Measurements from ENCODE around the gene FBXL16. TPM values are rescaled to one million over a fixed set of nuclear protein-coding genes. Genes with fewer than 3 reads are reported as not detected.

Gene FBXL16
- total and polyA plus RNA-seq, 5 donors from 2014 or later = 8.5 to 18.6 (median 9.6) TPM

DNA sequence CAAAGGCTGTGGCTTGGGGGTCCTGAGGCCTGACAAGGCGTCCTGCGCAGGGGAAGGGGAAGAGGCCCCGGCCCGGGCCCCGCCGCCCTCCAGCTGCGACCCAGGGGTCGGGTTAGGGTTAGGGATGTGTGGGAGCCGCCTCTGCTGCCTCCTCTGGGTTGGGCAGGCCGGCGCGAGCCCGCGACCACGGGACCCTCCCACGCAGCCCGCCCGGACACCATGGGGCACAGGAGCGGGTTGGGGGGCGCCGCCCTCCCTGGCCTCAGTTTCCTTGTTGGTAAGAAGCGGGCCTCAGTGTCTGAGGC, 34.8 kb upstream of the FBXL16 start:
- peak overlapping the region in 2 of 3 donors; percentile 43 to 67 for H3K27ac Mint-ChIP-seq
- no peaks in the 10 kb centered on the region for H3K27me3 Mint-ChIP-seq
- peaks cover 6% of the 10 kb centered on the region for H3K36me3 Mint-ChIP-seq
- ATAC-seq (ENCODE audit: low read depth in 2 of 2) (no peak), DNase-seq (no peak)
- no peaks in the 10 kb centered on the region for H3K9me3 ChIP-seq (ENCODE audit: control insufficient read depth in 2 of 2, low read length in 2 of 2)
- H3K4me1 ChIP-seq (ENCODE audit: control insufficient read depth, insufficient read depth, low read length, poor library complexity, severe bottlenecking) = peaks cover 16% of the 10 kb centered on the region
- H3K4me3 ChIP-seq (ENCODE audit: low read depth, low read length) = peak overlapping the region; percentile 18
- peak overlapping the region; percentile 79 to 92 (median 84) for H3K4me3 Mint-ChIP-seq
- peaks cover 0 to 21% (median 0%) of the 10 kb centered on the region in 4 donors for H3K4me1 Mint-ChIP-seq
- H3K9me3 Mint-ChIP-seq = peaks cover 0 to 2% (median 0%) of the 10 kb centered on the region in 7 donors
- peak overlapping the region; percentile 77 for H3K27ac ChIP-seq (ENCODE audit: insufficient read depth, low read length, poor library complexity, severe bottlenecking)
- peaks cover 11% of the 10 kb centered on the region for H3K36me3 ChIP-seq (ENCODE audit: control insufficient read depth, insufficient read depth, low read length)
- H3K27me3 ChIP-seq (ENCODE audit: control insufficient read depth, insufficient read depth, low read length) = no peaks in the 10 kb centered on the region

DNA sequence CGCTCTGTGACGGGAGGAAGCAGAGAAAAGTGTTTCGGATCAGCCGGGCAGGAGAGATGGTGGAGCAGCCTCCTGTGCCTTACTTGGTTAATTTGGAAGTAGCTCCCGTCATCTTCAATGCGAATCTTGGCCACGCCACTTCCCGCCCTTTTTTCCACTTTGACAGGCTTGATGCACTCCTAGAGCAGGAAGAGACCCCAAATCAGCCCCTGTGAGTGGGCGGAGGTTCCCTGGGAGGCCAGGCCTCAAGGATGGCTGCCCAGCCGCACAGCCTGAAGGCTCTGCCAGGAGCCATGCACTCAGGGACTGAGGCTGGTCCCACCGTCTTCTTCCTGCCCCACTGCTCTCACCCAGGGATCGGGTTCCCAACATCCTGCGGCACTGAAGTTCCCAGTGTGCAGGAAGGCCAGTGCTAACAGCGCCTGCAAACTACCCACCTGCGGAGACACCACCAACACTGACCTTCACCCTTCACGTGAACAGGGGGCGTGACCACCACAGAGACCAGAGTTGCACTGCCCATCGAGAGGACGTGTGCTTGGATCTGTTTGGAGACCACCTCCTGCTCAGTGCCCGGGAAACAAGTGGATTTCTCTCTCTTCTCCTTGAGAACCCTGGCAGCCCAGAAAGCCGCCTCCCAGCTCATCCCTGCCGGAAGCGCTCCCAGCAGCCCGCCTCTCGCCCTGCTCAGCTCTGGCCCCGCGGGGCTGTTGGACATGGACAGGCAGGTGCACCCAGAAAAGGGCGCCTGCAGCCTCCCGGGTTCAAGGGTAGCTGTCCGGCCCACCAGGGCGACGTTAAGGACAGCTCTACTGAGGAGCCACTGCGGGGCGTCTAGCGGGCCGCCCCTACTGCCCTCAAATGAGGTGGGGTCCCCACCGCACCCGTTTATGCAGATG, 34.2 kb upstream of the FBXL16 start:
- Histone ChIP-seq H3K4me1 (ENCODE audit: control insufficient read depth, insufficient read depth, low read length, poor library complexity, severe bottlenecking) (peaks cover 16% of the 10 kb centered on the region), H3K9me3 (ENCODE audit: control insufficient read depth in 2 of 2, low read length in 2 of 2) (no peaks in the 10 kb centered on the region), H3K27me3 (ENCODE audit: control insufficient read depth, insufficient read depth, low read length) (no peaks in the 10 kb centered on the region), H3K4me3 (ENCODE audit: low read depth, low read length) (no peak overlapping the region), H3K27ac (ENCODE audit: insufficient read depth, low read length, poor library complexity, severe bottlenecking) (no peak overlapping the region), H3K36me3 (ENCODE audit: control insufficient read depth, insufficient read depth, low read length) (peaks cover 11% of the 10 kb centered on the region)
- DNase-seq (no peak), ATAC-seq (ENCODE audit: low read depth in 2 of 2) (no peak)
- H3K9me3 Mint-ChIP-seq = peaks cover 0 to 2% (median 0%) of the 10 kb centered on the region in 7 donors
- H3K27me3 Mint-ChIP-seq = no peaks in the 10 kb centered on the region
- H3K4me3 Mint-ChIP-seq = peak overlapping the region; percentile 77 to 84 (median 80)
- no peak overlapping the region for H3K27ac Mint-ChIP-seq
- peaks cover 0 to 21% (median 1%) of the 10 kb centered on the region in 4 donors for H3K4me1 Mint-ChIP-seq
- H3K36me3 Mint-ChIP-seq = peaks cover 8% of the 10 kb centered on the region

DNA sequence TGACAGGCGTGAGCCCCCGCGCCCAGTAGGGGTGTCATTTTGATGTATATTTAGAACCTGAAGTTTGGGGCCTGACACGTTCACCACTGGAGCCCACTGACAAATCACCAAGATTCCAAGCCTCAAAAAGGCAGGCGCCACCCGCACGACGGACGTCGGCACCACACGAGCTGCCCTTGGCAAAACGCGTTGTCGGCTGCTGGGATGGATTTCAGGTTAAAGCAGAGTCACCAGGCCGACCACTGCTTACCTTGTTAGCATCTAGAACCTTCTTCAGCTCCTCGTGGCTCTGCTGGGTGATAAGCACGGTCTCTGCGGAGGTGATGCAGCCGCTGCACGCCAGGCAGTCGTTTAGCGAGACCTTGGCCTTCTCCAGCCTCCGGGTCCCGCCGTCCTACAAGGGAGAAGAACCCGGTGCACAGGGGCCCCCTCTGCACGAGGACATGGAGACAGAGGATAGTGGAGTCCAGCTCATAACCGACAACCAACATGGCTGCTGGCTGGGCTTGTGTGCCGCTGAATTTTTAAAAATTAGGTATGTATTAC, 31.4 kb upstream of the FBXL16 start:
- no peak for DNase-seq
- peaks cover 16% of the 10 kb centered on the region for H3K4me1 ChIP-seq (ENCODE audit: control insufficient read depth, insufficient read depth, low read length, poor library complexity, severe bottlenecking)
- H3K36me3 ChIP-seq (ENCODE audit: control insufficient read depth, insufficient read depth, low read length) = peaks cover 20% of the 10 kb centered on the region
- Mint-ChIP-seq H3K27ac (no peak overlapping the region), H3K4me3 (peak overlapping the region in 2 of 4 donors; percentile 32 to 54), H3K27me3 (no peaks in the 10 kb centered on the region), H3K4me1 (peaks cover 0 to 21% (median 1%) of the 10 kb centered on the region in 4 donors), H3K36me3 (peaks cover 8% of the 10 kb centered on the region), H3K9me3 (no peaks in the 10 kb centered on the region)
- H3K4me3 ChIP-seq (ENCODE audit: low read depth, low read length) = no peak overlapping the region
- ATAC-seq (ENCODE audit: low read depth in 2 of 2) = no peak
- no peaks in the 10 kb centered on the region for H3K9me3 ChIP-seq (ENCODE audit: control insufficient read depth in 2 of 2, low read length in 2 of 2)
- no peak overlapping the region for H3K27ac ChIP-seq (ENCODE audit: insufficient read depth, low read length, poor library complexity, severe bottlenecking)
- no peaks in the 10 kb centered on the region for H3K27me3 ChIP-seq (ENCODE audit: control insufficient read depth, insufficient read depth, low read length)

DNA sequence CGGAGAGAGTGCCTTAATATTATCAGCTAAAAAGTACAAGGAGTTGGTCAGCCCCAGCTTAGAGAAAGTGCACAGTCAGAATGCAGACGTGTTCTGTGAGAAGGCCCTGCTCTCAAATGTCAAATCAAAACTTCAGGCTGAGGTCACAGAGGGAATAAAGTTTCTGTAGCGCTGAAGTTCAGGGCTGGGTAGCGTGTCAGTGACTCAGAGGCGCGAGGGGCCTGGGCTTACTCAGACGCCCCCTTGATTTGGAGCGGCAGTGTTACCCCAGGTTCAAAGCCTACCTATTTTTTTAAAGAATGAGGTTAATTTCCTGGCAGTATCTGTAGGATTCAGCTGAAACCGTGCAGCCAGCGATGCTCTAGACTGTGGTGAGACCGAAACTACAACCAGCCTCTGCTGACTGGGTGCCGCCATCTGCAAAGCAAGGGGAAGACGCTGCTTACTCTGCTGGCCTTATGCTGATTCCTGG, 30.4 kb upstream of the FBXL16 start:
- no peak for ATAC-seq (ENCODE audit: low read depth in 2 of 2)
- H3K4me3 Mint-ChIP-seq = peak overlapping the region in 2 of 4 donors; percentile 26 to 75
- peaks cover 20% of the 10 kb centered on the region for H3K36me3 ChIP-seq (ENCODE audit: control insufficient read depth, insufficient read depth, low read length)
- no peaks in the 10 kb centered on the region for H3K27me3 ChIP-seq (ENCODE audit: control insufficient read depth, insufficient read depth, low read length)
- H3K27ac ChIP-seq (ENCODE audit: insufficient read depth, low read length, poor library complexity, severe bottlenecking) = no peak overlapping the region
- peaks cover 0 to 18% (median 1%) of the 10 kb centered on the region in 4 donors for H3K4me1 Mint-ChIP-seq
- peaks cover 8% of the 10 kb centered on the region for H3K36me3 Mint-ChIP-seq
- H3K27ac Mint-ChIP-seq = no peak overlapping the region
- H3K9me3 Mint-ChIP-seq = no peaks in the 10 kb centered on the region
- peak in 1 of 3 donors; percentile 60 for DNase-seq
- H3K27me3 Mint-ChIP-seq = no peaks in the 10 kb centered on the region
- peaks cover 12% of the 10 kb centered on the region for H3K4me1 ChIP-seq (ENCODE audit: control insufficient read depth, insufficient read depth, low read length, poor library complexity, severe bottlenecking)
- no peaks in the 10 kb centered on the region for H3K9me3 ChIP-seq (ENCODE audit: control insufficient read depth in 2 of 2, low read length in 2 of 2)
- no peak overlapping the region for H3K4me3 ChIP-seq (ENCODE audit: low read depth, low read length)

DNA sequence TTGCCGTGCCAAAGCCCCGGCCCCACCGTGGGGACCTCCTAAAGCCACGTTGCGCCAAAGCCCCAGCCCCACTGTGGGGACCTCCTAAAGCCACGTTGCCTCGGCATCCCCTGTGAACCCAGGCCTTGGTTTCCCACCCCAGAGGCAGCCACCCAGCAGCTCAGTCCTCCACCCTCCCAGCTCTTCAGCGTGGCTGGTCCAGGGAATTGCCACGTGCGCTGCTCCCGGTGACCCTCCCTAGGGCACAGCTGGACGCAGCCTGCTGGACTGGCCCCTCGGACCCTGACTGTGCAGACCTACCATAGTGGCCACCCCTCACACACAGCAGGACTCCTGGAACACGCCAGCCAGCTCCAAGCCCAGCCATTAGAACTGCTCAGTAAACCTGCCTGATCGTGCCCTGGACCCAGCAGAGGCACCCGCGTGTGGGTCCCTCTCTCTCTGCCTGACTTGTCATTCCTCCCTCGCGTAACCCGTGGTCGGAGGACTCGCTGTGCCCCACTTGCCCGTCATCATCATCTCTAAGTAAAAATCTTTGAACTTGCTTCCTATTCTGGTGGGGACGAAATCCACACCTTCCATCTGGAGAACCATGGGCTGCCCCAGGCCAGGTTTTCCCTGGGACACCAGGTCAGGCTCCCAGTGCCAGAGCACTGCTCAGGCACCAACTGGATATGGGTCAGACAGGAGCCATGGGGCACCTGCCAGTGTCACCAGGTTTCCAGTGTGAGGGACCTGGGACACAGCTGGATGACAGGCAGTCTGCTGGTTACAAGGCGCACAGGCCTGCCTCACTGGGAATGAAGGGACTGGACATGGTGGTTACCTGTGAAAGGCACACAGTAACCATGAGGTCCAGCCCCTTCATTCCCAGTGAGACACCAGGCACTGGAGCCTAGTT, 29.6 kb upstream of the FBXL16 start:
- peaks cover 0 to 18% (median 1%) of the 10 kb centered on the region in 4 donors for H3K4me1 Mint-ChIP-seq
- no peak for DNase-seq
- no peaks in the 10 kb centered on the region for H3K9me3 Mint-ChIP-seq
- H3K9me3 ChIP-seq (ENCODE audit: control insufficient read depth in 2 of 2, low read length in 2 of 2) = no peaks in the 10 kb centered on the region
- peak overlapping the region in 1 of 4 donors; percentile 75 for H3K4me3 Mint-ChIP-seq
- no peaks in the 10 kb centered on the region for H3K27me3 ChIP-seq (ENCODE audit: control insufficient read depth, insufficient read depth, low read length)
- peaks cover 20% of the 10 kb centered on the region for H3K36me3 ChIP-seq (ENCODE audit: control insufficient read depth, insufficient read depth, low read length)
- H3K27me3 Mint-ChIP-seq = no peaks in the 10 kb centered on the region
- H3K27ac Mint-ChIP-seq = no peak overlapping the region
- no peak for ATAC-seq (ENCODE audit: low read depth in 2 of 2)
- peaks cover 7% of the 10 kb centered on the region for H3K4me1 ChIP-seq (ENCODE audit: control insufficient read depth, insufficient read depth, low read length, poor library complexity, severe bottlenecking)
- no peak overlapping the region for H3K27ac ChIP-seq (ENCODE audit: insufficient read depth, low read length, poor library complexity, severe bottlenecking)
- H3K4me3 ChIP-seq (ENCODE audit: low read depth, low read length) = no peak overlapping the region
- H3K36me3 Mint-ChIP-seq = peaks cover 8% of the 10 kb centered on the region

DNA sequence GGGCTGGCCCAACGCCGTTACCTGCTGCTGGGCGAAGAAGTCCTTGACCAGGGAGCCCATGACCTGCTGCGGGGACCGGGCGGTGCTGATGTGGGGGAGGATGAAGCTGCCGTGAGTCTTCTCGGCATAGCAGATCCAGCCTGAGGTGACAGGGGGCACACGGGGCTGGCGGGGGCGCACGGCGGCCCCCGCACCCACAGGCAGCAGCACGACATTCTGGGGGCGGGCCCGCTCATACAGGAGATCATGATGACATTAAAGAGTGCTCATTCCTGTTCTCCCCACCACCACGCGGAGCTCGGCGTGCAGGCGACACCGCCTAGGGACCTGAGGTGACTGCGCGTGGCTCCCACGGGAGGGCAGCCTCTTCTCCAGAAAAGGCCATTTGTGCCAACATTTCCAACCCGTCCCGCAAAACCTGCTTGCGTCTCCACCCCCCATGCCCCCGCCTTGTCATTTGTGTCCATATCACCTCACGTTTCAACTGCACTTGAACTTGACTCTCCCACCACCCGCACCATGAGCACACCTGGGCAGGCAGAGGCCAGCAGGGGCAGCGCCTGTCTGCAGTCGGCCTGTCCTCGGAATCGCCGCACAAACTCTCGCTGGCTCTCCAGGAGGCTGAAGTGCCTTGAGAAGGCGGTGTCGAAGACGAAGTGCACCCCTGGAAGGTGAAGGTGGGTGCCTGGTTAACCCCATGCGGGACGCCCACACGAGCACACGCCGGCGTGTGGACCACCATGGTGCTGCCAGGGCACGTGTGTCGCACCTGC, 28.8 kb upstream of the FBXL16 start:
- Histone ChIP-seq H3K4me3 (ENCODE audit: low read depth, low read length) (no peak overlapping the region), H3K36me3 (ENCODE audit: control insufficient read depth, insufficient read depth, low read length) (peaks cover 20% of the 10 kb centered on the region), H3K27me3 (ENCODE audit: control insufficient read depth, insufficient read depth, low read length) (no peaks in the 10 kb centered on the region), H3K27ac (ENCODE audit: insufficient read depth, low read length, poor library complexity, severe bottlenecking) (no peak overlapping the region), H3K9me3 (ENCODE audit: control insufficient read depth in 2 of 2, low read length in 2 of 2) (no peaks in the 10 kb centered on the region), H3K4me1 (ENCODE audit: control insufficient read depth, insufficient read depth, low read length, poor library complexity, severe bottlenecking) (no peaks in the 10 kb centered on the region)
- H3K9me3 Mint-ChIP-seq = no peaks in the 10 kb centered on the region
- no peak overlapping the region for H3K4me3 Mint-ChIP-seq
- no peak overlapping the region for H3K27ac Mint-ChIP-seq
- peaks cover 8% of the 10 kb centered on the region for H3K36me3 Mint-ChIP-seq
- no peak for DNase-seq
- ATAC-seq (ENCODE audit: low read depth in 2 of 2) = no peak
- no peaks in the 10 kb centered on the region for H3K27me3 Mint-ChIP-seq
- peaks cover 0 to 13% (median 1%) of the 10 kb centered on the region in 4 donors for H3K4me1 Mint-ChIP-seq

All from CD4-positive, CD25-positive, alpha-beta regulatory T cell (primary cell).